ENCODE data around the gene RASGRF2. TPM values are rescaled to one million over a fixed set of nuclear protein-coding genes. Genes with fewer than 3 reads are reported as not detected.

RASGRF2 gene
- total RNA-seq, 2 experiments from 2014 or later: 7.5 to 7.8 TPM

DNA sequence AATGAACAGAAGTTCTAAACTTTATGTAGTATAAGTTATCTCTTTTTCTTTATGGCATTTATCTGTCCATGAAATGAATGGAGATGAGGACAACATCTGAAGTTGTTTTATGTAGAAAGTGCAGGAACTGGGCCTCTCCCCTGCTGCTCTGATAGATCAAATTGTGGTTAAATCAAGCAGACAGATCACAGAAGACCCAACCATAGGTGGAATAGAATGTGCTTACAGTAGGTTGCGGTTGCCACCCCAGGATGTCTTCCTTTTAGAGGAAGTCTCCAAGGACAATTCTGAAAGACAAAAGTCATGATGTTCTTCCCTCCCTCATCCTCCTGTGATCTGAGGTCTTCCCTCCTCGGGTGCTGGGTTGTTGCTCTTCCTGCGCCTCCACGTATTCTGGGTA lies 12.9 kb downstream of the RASGRF2 start:
- H3K27me3 Mint-ChIP-seq: no peaks in the 10 kb centered on the region
- H3K4me1 Mint-ChIP-seq: peaks cover 25% of the 10 kb centered on the region
- peaks cover 5% of the 10 kb centered on the region for H3K9me3 Mint-ChIP-seq
- ChIA-PET CTCF (no interaction called here), POLR2A (no interaction called here)
- DNase-seq: peak; percentile 24
- H3K27ac Mint-ChIP-seq: no peak overlapping the region
- peaks cover 9% of the 10 kb centered on the region for H3K36me3 Mint-ChIP-seq (ENCODE audit: low read depth)
- no peak overlapping the region for H3K4me3 Mint-ChIP-seq

DNA sequence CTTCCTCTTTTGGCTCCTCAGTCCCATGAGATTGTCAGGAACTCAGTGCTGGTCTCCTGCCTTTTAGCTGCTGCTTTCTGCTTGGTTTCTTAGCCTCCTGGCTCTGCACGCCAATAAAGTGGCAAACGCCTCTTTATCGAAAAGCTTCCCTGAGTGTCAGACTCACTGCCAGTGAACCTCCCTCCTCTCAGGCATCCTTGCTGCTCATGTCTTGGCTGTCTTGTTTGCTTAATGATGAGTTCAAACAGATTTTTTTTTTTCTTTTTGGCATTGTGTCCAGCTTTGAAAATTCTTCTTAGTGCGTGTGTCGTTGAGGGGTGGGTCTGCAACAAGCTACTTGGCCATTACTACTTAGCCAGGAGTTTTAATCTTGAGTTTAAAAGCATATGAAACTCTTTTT lies 14.9 kb downstream of the RASGRF2 start:
- ChIA-PET POLR2A (no interaction called here), CTCF (interaction anchor here (0.6 to 1.8 kb wide), 5 partner anchors 12 to 108 kb away, joined by 3 to 5 read pairs (median 4); no protein-coding TSS in a partner anchor)
- Mint-ChIP-seq H3K4me3 (no peak overlapping the region), H3K4me1 (peaks cover 24% of the 10 kb centered on the region), H3K36me3 (ENCODE audit: low read depth) (peaks cover 9% of the 10 kb centered on the region), H3K27me3 (no peaks in the 10 kb centered on the region), H3K27ac (no peak overlapping the region), H3K9me3 (peaks cover 5% of the 10 kb centered on the region)
- DNase-seq: no peak

DNA sequence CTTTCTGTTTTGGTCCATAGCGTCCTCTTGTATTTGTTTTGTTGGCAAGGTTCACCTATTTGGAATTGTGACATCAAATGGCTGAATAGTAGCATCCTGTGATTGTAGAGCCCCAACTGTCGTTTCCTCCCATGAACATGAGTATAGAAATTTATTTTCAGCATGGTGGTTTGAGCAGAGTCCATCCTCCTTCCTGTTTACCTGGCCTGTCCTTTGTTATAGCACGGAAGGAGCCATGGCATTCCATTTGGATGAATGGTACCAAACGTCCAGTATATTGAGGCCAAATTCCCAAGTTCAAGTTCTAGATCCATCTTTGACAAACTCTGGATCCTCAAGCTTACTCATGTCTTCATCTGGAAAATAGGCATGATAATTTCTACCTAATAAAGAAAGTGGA lies 16.8 kb downstream of the RASGRF2 start:
- CTCF ChIA-PET: interaction anchor here (1.3 kb wide), 1 partner anchor 10 kb away, joined by 5 read pairs; no protein-coding TSS in a partner anchor
- Mint-ChIP-seq H3K4me1 (peaks cover 20% of the 10 kb centered on the region), H3K36me3 (ENCODE audit: low read depth) (no peaks in the 10 kb centered on the region), H3K27ac (no peak overlapping the region), H3K9me3 (peaks cover 5% of the 10 kb centered on the region), H3K4me3 (no peak overlapping the region), H3K27me3 (no peaks in the 10 kb centered on the region)
- POLR2A ChIA-PET: no interaction called here
- no peak for DNase-seq

DNA sequence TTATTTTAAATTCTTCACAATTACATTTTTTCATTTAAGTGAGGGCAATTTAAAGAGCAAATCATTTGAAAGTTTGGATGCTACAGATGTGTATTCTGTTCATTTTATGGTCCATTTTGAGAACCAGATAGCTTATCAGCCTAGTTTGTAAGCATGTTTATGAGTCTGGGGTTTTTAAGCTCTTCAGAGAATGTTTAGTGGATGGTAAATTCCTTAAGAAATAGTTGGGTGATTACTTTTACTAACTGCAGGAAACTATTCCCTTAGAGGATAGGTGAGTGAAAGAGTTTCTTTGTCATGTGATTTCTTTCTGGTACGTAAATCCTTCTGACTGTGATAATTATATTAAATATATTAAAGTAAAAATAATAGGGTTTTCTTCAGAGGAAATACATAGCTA lies 17.6 kb downstream of the RASGRF2 start:
- Mint-ChIP-seq H3K4me3 (no peak overlapping the region), H3K27me3 (no peaks in the 10 kb centered on the region), H3K36me3 (ENCODE audit: low read depth) (peaks cover 2% of the 10 kb centered on the region), H3K4me1 (peaks cover 16% of the 10 kb centered on the region), H3K9me3 (peaks cover 5% of the 10 kb centered on the region), H3K27ac (no peak overlapping the region)
- no peak for DNase-seq
- ChIA-PET POLR2A (no interaction called here), CTCF (interaction anchor here (1.3 to 2.1 kb wide), 2 partner anchors 9 kb away, joined by 4 to 5 read pairs; no protein-coding TSS in a partner anchor)

DNA sequence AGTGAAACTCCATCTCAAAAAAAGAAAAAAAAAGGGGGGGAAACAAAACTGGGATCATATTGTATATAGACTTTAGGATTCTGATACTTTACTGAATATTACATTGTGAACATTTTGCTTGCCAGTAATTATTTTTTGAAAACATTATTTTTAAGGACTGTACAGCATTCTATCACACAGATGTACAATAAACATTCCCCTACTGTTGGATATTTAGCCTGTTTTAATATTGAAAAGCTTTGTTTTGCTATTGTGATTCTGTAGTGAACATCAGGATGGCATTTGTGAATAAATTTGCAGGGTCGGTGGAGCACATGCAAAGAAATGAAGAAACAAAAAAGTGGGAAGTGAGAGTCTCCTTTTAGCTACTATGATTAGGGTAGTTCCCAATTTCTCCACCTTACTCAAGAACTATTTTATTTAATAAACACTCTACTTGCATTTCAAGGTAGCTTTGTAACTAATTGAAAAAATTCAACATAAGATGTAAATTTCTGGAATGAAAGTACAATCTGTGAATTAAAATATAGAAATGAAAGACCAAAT lies 18.7 kb downstream of the RASGRF2 start:
- Mint-ChIP-seq H3K36me3 (ENCODE audit: low read depth) (peaks cover 2% of the 10 kb centered on the region), H3K4me1 (peaks cover 6% of the 10 kb centered on the region), H3K27ac (no peak overlapping the region), H3K27me3 (no peaks in the 10 kb centered on the region), H3K9me3 (no peaks in the 10 kb centered on the region), H3K4me3 (no peak overlapping the region)
- no peak for DNase-seq
- ChIA-PET POLR2A (no interaction called here), CTCF (interaction anchor here (0.7 to 2.1 kb wide), 3 partner anchors 8 to 24 kb away, joined by 3 to 4 read pairs (median 4); no protein-coding TSS in a partner anchor)

DNA sequence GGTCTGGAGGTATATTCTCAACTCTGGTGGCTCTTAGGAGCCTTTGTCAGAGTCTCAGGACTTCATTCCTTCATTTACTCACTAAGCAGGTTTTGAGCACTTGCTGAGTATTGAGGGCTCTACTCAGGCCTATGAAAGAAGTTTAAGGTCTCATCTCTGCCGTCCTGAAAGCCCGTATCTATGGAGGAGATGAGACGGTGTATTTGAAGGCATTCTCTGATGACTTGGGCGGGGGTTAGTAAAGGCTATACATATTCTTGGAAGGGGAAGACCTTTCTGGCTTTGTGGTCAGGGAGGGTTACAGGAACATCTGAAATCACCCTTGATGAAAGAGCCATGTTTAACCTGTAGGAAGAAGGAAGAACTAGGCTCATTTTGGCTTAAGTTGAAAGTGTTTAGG lies 21.9 kb downstream of the RASGRF2 start:
- Mint-ChIP-seq H3K9me3 (no peaks in the 10 kb centered on the region), H3K27me3 (no peaks in the 10 kb centered on the region), H3K27ac (no peak overlapping the region), H3K4me3 (no peak overlapping the region), H3K4me1 (peaks cover 23% of the 10 kb centered on the region), H3K36me3 (ENCODE audit: low read depth) (peaks cover 2% of the 10 kb centered on the region)
- POLR2A ChIA-PET: no interaction called here
- no peak for DNase-seq
- CTCF ChIA-PET: no interaction called here

DNA sequence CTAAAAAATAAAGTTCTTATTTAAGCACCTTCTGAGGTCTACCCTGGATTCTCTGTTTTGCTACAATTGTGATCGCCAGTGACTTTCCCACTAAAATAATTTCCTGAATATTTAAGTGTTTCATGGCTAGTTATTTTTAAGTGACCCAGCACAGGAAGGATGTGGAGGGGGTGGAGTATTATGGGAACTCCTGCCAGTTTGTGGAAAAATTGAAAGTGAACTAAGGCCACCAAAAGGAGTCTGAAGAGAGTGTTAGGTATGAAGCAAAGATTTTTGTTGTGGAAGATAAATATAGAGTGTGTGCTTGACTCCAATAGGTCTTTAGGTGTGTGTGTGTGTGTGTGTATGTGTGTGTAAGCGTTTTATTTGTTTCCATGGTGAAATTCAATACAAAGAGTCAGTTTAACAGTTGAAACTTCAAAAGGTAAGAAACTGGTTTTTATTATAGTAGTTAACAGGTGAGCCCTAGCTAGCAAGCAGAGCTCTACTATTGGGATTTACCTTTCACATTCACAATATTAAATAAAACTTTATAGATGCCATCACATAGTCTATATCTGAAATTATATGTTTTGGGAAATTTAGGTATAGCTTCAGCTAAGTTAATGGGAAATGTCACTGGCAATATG lies 25.6 kb downstream of the RASGRF2 start:
- no peak for DNase-seq
- POLR2A ChIA-PET: no interaction called here
- H3K4me1 Mint-ChIP-seq: peaks cover 40% of the 10 kb centered on the region
- peaks cover 7% of the 10 kb centered on the region for H3K36me3 Mint-ChIP-seq (ENCODE audit: low read depth)
- CTCF ChIA-PET: interaction anchor here (1.7 kb wide), 1 partner anchor 14 kb away, joined by 4 read pairs; no protein-coding TSS in a partner anchor
- no peaks in the 10 kb centered on the region for H3K27me3 Mint-ChIP-seq
- H3K27ac Mint-ChIP-seq: no peak overlapping the region
- H3K9me3 Mint-ChIP-seq: peaks cover 2% of the 10 kb centered on the region
- no peak overlapping the region for H3K4me3 Mint-ChIP-seq

DNA sequence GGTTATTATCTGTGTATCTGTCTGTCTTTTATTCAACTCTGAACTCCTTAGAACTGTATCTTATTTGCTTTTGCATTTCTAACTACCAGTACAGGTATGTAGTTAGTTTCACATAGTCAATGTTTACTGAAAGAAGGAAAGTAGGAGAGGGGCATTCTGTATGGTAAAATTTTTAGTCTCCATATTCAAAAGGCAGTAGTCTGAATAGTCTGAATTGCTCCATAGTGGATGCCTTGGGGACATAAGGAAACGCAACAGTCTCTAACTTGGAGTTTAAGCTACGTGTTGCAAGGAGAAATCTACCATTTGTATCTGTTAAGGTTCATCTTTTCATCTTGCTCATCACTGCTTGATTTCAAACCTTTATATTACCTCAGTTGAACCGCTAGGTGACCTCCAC lies 26.2 kb downstream of the RASGRF2 start:
- no peaks in the 10 kb centered on the region for H3K27me3 Mint-ChIP-seq

DNA sequence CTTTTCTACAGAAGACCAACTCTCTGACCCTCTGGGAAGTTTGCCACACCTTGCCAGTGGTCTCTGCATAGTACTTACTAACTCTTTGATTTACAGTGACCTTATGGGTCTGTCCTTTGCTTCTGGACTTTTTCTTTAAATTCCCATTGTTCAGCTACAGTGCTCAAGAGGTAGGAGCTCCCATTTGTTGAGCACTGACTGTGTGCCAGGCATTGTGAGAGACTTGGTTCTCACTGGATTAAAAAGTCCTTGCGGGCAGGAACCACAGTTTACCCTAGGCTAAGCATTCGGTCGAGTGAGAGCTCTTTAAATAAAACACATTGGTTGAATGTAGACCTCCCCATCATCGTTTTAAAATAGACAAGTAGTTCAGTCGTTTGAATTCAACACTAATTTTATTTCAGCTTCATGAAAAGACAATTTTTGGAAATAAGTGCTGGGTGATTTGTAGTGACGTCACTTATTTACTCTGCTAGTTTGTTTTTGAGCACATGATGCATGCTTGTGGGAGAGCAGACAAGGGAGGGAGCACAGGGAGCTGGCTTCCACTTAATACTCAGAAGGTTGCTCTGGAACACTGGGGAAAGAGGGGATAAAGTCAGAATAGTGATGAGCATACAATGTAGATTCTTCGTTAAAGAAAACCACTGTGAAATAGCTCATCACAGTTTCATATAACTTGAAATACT lies 27.1 kb downstream of the RASGRF2 start:
- no peak for DNase-seq
- Mint-ChIP-seq H3K4me3 (no peak overlapping the region), H3K27ac (no peak overlapping the region), H3K27me3 (no peaks in the 10 kb centered on the region), H3K36me3 (ENCODE audit: low read depth) (peaks cover 11% of the 10 kb centered on the region), H3K9me3 (peaks cover 4% of the 10 kb centered on the region), H3K4me1 (peaks cover 38% of the 10 kb centered on the region)
- POLR2A ChIA-PET: interaction anchor here (0.7 kb wide), 1 partner anchor 313 kb away, joined by 4 read pairs; no protein-coding TSS in a partner anchor
- CTCF ChIA-PET: interaction anchor here (0.7 to 1.7 kb wide), 9 partner anchors 9 to 31 kb away, joined by 3 to 5 read pairs (median 3); no protein-coding TSS in a partner anchor

More for the DNA sequence above, 26.2 kb downstream of the RASGRF2 start:
- H3K4me3 Mint-ChIP-seq: no peak overlapping the region
- H3K4me1 Mint-ChIP-seq: peaks cover 40% of the 10 kb centered on the region
- CTCF ChIA-PET: interaction anchor here (0.8 to 1.7 kb wide), 7 partner anchors 9 to 27 kb away, joined by 3 to 5 read pairs (median 3); no protein-coding TSS in a partner anchor
- POLR2A ChIA-PET: no interaction called here
- H3K9me3 Mint-ChIP-seq: peaks cover 4% of the 10 kb centered on the region
- DNase-seq: no peak
- peaks cover 9% of the 10 kb centered on the region for H3K36me3 Mint-ChIP-seq (ENCODE audit: low read depth)
- no peak overlapping the region for H3K27ac Mint-ChIP-seq

DNA sequence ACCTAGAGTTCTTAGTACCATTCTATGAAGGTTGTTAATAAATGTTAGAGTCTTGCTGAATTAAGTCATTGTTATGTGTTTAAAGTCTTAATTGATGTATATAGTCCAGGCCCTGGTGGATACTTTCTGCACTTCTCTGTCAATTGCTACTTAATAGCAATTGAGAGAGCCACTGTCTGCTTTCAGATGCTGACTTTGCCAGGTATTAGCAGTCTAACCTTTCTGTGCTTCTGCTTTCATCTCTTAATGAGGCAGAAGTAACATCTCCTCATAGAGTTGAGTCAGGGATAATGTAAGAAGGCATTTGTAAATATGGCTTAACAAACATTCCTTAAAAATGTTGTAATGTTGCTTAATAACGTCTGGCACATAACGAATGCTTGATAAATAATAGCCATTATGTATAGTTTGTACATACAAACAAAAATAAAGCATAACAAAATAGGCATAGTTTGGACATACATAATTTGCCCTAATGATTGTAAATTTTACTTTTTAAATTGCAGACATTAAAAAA lies 28.3 kb downstream of the RASGRF2 start:
- peaks cover 10% of the 10 kb centered on the region for H3K36me3 Mint-ChIP-seq (ENCODE audit: low read depth)
- peaks cover 39% of the 10 kb centered on the region for H3K4me1 Mint-ChIP-seq
- H3K27ac Mint-ChIP-seq: no peak overlapping the region
- POLR2A ChIA-PET: no interaction called here
- DNase-seq: no peak
- no peaks in the 10 kb centered on the region for H3K27me3 Mint-ChIP-seq
- CTCF ChIA-PET: no interaction called here
- no peak overlapping the region for H3K4me3 Mint-ChIP-seq
- H3K9me3 Mint-ChIP-seq: peaks cover 4% of the 10 kb centered on the region

DNA sequence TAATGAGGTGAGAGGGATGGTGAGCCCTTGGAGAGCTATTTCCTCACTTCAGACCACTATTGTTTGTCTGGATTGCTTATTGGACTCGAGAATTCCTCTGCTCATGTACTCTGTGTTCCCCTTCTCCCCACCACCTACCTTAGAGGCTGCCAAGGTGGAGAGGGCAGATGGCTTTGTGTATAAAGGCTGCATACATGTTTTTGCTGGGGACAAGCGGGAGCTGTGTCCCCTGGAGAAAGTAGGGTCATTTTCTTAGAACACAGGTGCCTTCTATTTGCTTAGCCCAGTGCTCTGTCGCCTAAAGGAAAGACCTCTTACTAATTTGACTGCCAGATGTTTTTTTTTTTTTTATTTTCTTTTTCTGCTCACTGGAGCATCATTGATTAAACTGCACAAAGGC lies 29.7 kb downstream of the RASGRF2 start:
- no peak for DNase-seq
- ChIA-PET POLR2A (interaction anchor here (0.7 kb wide), 1 partner anchor 259 kb away, joined by 3 read pairs; no protein-coding TSS in a partner anchor), CTCF (interaction anchor here (0.6 to 1.0 kb wide), 3 partner anchors 10 to 986 kb away, joined by 4 read pairs; no protein-coding TSS in a partner anchor)
- Mint-ChIP-seq H3K27me3 (no peaks in the 10 kb centered on the region), H3K4me1 (peaks cover 38% of the 10 kb centered on the region), H3K4me3 (no peak overlapping the region), H3K36me3 (ENCODE audit: low read depth) (peaks cover 10% of the 10 kb centered on the region), H3K9me3 (peaks cover 4% of the 10 kb centered on the region), H3K27ac (no peak overlapping the region)

DNA sequence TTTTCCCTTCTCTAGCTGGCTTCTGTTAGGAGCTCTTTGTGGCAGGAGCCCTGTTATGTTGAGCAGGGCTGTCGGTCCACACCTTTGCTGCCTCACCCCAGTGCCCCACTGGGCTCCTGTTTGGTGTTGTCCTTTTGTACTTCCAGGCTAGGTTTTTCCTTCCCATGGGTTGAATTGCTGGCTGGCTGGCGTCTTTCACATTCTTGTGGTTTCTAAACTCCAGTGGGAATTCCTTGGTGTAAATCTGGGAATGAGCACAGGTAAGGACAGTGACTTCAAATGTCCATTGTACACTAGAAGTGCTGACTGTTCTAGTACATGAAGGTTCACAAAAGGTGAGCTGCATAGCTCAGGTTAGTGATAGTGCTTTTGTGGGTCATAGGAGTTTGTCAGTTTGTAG lies 30.4 kb downstream of the RASGRF2 start:
- Mint-ChIP-seq H3K27me3 (no peaks in the 10 kb centered on the region), H3K36me3 (ENCODE audit: low read depth) (peaks cover 10% of the 10 kb centered on the region), H3K27ac (no peak overlapping the region), H3K4me3 (no peak overlapping the region), H3K4me1 (peaks cover 35% of the 10 kb centered on the region), H3K9me3 (peaks cover 4% of the 10 kb centered on the region)
- POLR2A ChIA-PET: no interaction called here
- no peak for DNase-seq
- CTCF ChIA-PET: interaction anchor here (0.8 to 1.0 kb wide), 2 partner anchors 9 to 16 kb away, joined by 4 read pairs; no protein-coding TSS in a partner anchor

DNA sequence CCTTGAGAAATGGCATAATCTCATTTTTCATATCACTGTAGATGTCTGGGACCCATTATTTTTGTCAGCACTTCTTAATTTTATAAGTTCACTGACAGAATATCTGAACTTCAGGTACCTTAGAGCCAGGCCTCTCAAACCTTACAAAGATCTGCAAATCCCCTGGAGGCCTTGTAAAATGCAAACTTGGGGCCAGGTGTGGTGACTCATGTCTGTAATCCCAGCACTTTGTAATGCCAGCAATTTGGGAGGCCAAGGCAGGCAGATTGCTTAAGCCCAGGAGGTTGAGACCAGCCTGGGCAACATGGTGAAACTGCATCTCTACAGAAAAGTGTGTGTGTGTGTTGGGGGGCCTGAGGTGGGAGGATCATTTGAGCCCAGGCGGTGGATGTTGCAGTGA lies 30.8 kb downstream of the RASGRF2 start:
- Mint-ChIP-seq H3K36me3 (ENCODE audit: low read depth) (peaks cover 10% of the 10 kb centered on the region), H3K4me1 (peaks cover 32% of the 10 kb centered on the region), H3K9me3 (peaks cover 4% of the 10 kb centered on the region), H3K4me3 (no peak overlapping the region), H3K27me3 (no peaks in the 10 kb centered on the region), H3K27ac (no peak overlapping the region)
- POLR2A ChIA-PET: no interaction called here
- DNase-seq: no peak
- CTCF ChIA-PET: no interaction called here

All from activated CD4-positive, alpha-beta T cell treated with anti-CD3 and anti-CD28 coated beads, Interleukin-2, amount 10 ng/mL, durations not matched to agents 7 days and 5 days (primary cell).